Smooth muscle cell (in vitro differentiated cells): Measurements from ENCODE around the gene BCCIP. TPM values are rescaled to one million over a fixed set of nuclear protein-coding genes. Genes with fewer than 3 reads are reported as not detected.

Experiments used
- DNase-seq: peaks from one replicate; lab custom pipeline; 2025; ENCODE audit not compliant: unreplicated experiment; lab: John Stamatoyannopoulos, UW
- H2AFZ ChIP-seq: fragments of 200-600 bp; sonication (generic); 2 replicates; pipeline ENCODE4 v1.6.0; 2016; ENCODE audit warnings: antibody characterized with exemption, low read depth, mild to moderate bottlenecking
- H3F3A ChIP-seq: fragments of 200-600 bp; sonication (generic); 2 replicates; pipeline ENCODE4 v1.6.0; 2017; ENCODE audit warnings: antibody characterized with exemption, low read depth
- H3K27ac ChIP-seq: fragments of 200-600 bp; sonication (generic); 2 replicates; pipeline ENCODE4 v1.5.1; 2016; ENCODE audit warnings: low read depth, mild to moderate bottlenecking
- H3K27me3 ChIP-seq: fragments of 200-600 bp; sonication (generic); 2 replicates; pipeline ENCODE4 v1.6.1; 2016; ENCODE audit warnings: low read depth, mild to moderate bottlenecking
- H3K36me3 ChIP-seq: fragments of 200-600 bp; sonication (generic); 2 replicates; pipeline ENCODE4 v1.5.1; 2016; ENCODE audit warnings: low read depth
- H3K4me1 ChIP-seq: fragments of 200-600 bp; sonication (generic); 2 replicates; pipeline ENCODE4 v1.5.1; 2016; ENCODE audit warnings: low read depth
- H3K4me2 ChIP-seq: fragments of 200-600 bp; sonication (generic); 2 replicates; pipeline ENCODE4 v1.6.0; 2016; ENCODE audit warnings: mild to moderate bottlenecking
- H3K4me3 ChIP-seq: fragments of 200-600 bp; sonication (generic); 2 replicates; pipeline ENCODE4 v1.5.1; 2016; ENCODE audit warnings: mild to moderate bottlenecking
- H3K79me2 ChIP-seq: fragments of 200-600 bp; sonication (generic); 2 replicates; pipeline ENCODE4 v1.6.0; 2016; ENCODE audit warnings: low read depth, mild to moderate bottlenecking
- H3K9ac ChIP-seq: fragments of 200-600 bp; sonication (generic); 2 replicates; pipeline ENCODE4 v1.6.0; 2016; ENCODE audit warnings: low read depth
- H3K9me3 ChIP-seq: fragments of 200-600 bp; sonication (generic); replicated peaks from 2 replicates; pipeline ENCODE4 v1.5.1; 2016; ENCODE audit warnings: low read depth
- H4K20me1 ChIP-seq: fragments of 200-600 bp; sonication (generic); 2 replicates; pipeline ENCODE4 v1.6.0; 2016; ENCODE audit warnings: low read depth
- WGBS: methylation state at CpG from one replicate; pipeline ENCODE4 v1.1.7; 2016; ENCODE audit warnings: low lambda C conversion rate; 5-methylcytosine and 5-hydroxymethylcytosine counted together
- polyA plus RNA-seq: library from polyadenylated mRNA; unstranded; fragments of >200 nt; fragmentation: Nextera tagmentation; extraction: Ambion mirVana; gene quantifications from 2 replicates; pipeline ENCODE4 v1.2.1, GENCODE V29; 2016
- total RNA-seq: library from RNA; depleted of rRNA; stranded (reverse); fragments of >200 nt; gene quantifications from 2 replicates; pipeline ENCODE4 v1.2.3, GENCODE V29; 2014
- TF ChIP-seq, protein P1 (sequence below): fragments of 200-600 bp; sonication (generic); IDR thresholded peaks from 2 replicates; pipeline ENCODE4 v1.5.1; 2017; ENCODE audit warnings: borderline replicate concordance, mild to moderate bottlenecking, antibody characterized with exemption; ENCODE audit not compliant: insufficient read depth, poor library complexity, severe bottlenecking

The BCCIP gene
- total and polyA plus RNA-seq, 2 experiments from 2014 or later, result 55.3 to 87.5 TPM

DNA sequence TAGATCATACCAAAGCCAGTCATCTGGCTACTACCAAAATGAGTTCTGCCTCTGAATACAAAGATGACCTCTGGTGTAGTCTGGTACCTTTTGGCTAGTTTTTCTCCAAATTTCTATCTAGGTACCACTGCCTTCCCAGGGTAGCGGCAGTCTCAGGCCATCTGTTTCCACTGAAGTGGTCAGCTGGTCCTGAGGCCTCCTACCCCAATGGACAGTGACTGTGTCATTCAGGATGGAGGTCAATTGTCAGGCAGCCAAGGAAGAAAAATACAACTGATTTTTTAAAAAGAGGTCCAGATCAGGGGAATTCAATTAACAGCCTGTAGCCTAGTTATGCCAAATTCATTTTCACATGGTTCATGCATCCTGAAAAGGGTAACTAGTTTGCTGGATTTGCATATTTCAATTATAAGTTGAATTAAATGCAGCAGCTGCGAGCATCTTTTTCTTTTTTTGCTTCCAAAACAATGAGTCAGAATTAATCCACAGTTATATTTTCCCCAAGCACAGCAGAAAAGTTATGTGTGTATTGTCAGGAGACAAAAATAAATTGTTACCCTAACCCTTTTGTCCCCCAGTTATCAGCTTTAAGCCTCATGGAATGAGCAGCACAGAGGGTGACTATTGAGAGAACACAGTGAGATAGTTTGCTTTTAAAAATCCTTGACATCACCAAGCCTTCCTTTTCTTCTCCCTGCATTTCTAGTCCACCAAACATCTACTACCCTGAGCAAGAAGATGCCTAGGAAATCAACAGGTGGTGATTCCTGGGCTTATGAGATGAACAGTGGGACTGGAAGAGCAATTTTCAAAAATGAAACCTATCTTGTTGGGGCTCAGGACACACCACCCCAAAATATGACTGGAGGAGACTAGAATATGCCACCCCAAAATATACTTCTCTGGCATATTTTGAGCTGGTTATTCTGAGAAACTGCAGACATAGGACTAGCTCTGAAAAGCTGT, 27.7 kb downstream of the BCCIP start:
- Histone ChIP-seq H3K4me1 (no peaks in the 10 kb centered on the region), H3K9ac (no peak overlapping the region), H3K79me2 (no peaks in the 10 kb centered on the region), H3K36me3 (no peaks in the 10 kb centered on the region), H3K4me2 (no peak overlapping the region), H3K9me3 (no peaks in the 10 kb centered on the region), H2AFZ (no peak overlapping the region), H3F3A (no peaks in the 10 kb centered on the region), H4K20me1 (no peaks in the 10 kb centered on the region), H3K27me3 (no peaks in the 10 kb centered on the region), H3K4me3 (no peak overlapping the region), H3K27ac (no peak overlapping the region)
- 94% methylated on average over 2 of the region's 2 CpGs for WGBS
- no peak for DNase-seq
- TF ChIP-seq, protein P1, sequence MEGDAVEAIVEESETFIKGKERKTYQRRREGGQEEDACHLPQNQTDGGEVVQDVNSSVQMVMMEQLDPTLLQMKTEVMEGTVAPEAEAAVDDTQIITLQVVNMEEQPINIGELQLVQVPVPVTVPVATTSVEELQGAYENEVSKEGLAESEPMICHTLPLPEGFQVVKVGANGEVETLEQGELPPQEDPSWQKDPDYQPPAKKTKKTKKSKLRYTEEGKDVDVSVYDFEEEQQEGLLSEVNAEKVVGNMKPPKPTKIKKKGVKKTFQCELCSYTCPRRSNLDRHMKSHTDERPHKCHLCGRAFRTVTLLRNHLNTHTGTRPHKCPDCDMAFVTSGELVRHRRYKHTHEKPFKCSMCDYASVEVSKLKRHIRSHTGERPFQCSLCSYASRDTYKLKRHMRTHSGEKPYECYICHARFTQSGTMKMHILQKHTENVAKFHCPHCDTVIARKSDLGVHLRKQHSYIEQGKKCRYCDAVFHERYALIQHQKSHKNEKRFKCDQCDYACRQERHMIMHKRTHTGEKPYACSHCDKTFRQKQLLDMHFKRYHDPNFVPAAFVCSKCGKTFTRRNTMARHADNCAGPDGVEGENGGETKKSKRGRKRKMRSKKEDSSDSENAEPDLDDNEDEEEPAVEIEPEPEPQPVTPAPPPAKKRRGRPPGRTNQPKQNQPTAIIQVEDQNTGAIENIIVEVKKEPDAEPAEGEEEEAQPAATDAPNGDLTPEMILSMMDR, result no peak

DNA sequence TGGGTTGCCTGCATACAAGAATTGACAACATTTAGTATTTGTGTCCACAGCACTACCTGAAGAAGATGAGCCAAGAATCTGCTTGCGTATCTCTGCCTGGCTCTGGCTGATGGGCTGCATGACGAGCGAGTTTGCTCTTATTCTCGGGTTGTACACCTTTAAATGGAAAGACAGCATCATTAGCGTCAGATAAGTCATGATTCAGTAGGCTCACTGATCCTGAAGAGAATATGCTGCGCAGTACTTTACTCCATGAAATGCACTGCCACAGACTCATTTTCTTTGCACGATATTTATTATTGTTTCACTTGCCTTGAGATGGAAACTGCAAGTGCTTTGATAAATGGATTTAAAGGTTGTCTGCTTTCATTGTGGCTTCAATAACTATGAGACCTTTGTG, 29.1 kb downstream of the BCCIP start:
- no peaks in the 10 kb centered on the region for H3F3A ChIP-seq
- TF ChIP-seq, protein P1, result no peak
- no peak overlapping the region for H3K4me2 ChIP-seq
- H4K20me1 ChIP-seq, result no peaks in the 10 kb centered on the region
- no peaks in the 10 kb centered on the region for H3K36me3 ChIP-seq
- no peak overlapping the region for H3K27ac ChIP-seq
- WGBS, result 97% methylated on average over 7 of the region's 7 CpGs
- no peaks in the 10 kb centered on the region for H3K9me3 ChIP-seq
- H3K27me3 ChIP-seq, result no peaks in the 10 kb centered on the region
- H3K4me3 ChIP-seq, result no peak overlapping the region
- no peak overlapping the region for H2AFZ ChIP-seq
- no peak for DNase-seq
- H3K9ac ChIP-seq, result no peak overlapping the region
- no peaks in the 10 kb centered on the region for H3K4me1 ChIP-seq
- no peaks in the 10 kb centered on the region for H3K79me2 ChIP-seq

DNA sequence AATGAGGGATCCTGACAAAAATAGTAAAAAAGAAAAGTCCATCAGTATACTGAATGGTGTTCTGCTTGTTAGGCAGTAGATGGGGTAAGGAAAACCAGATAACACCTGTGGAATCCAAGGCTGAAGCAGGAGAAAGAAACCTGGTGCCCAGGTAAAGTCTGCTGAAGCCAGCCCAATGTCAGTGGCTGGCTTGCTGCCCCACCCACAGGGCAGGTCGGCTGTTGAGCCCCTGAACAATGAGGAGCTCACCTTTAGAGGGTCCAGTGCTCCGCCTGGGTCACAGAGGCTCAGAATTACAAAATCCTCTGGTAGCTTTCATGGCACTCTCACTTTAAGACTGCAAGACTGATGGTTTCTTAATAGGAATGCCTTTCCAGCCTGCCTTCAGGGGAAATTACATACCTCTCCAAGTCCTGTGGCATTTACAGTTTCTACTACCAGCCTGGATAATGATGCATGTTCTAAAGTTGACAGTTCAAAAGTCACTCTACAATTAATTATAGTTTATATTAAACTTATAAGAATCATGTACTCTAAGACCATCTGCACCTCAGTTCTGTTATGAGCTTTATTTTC, 33.9 kb downstream of the BCCIP start:
- TF ChIP-seq, protein P1, result no peak
- no peaks in the 10 kb centered on the region for H3K9me3 ChIP-seq
- H4K20me1 ChIP-seq, result no peaks in the 10 kb centered on the region
- no peak overlapping the region for H3K9ac ChIP-seq
- no peaks in the 10 kb centered on the region for H3K79me2 ChIP-seq
- no peaks in the 10 kb centered on the region for H3K36me3 ChIP-seq
- H3F3A ChIP-seq, result no peaks in the 10 kb centered on the region
- no peaks in the 10 kb centered on the region for H3K27me3 ChIP-seq
- no peak for DNase-seq
- no peak overlapping the region for H3K4me2 ChIP-seq
- 82% methylated on average over 2 of the region's 2 CpGs for WGBS
- H2AFZ ChIP-seq, result no peak overlapping the region
- H3K27ac ChIP-seq, result no peak overlapping the region
- H3K4me1 ChIP-seq, result no peaks in the 10 kb centered on the region
- no peak overlapping the region for H3K4me3 ChIP-seq
